Left lung (tissue), 10 donors: ENCODE data around the gene GAL. TPM values are rescaled to one million over a fixed set of nuclear protein-coding genes. Genes with fewer than 3 reads are reported as not detected.

ENCODE experiments used
- ATAC-seq: fragments of 200-7000 bp; cut with Tn5 transposase; one replicate; pipeline ENCODE4 v1.9.1; 2020; ENCODE audit warnings: moderate library complexity
- DNase-seq, 4 donors: peaks; one replicate each; pipeline ENCODE4 v3.0.0-alpha.2; 2013 to 2020
- H3K27ac ChIP-seq, 2 donors: fragments of 200-600 bp; sonication (generic) in 1 of 2; one replicate each; pipeline versions ENCODE4 v1.5.0 to v1.8.0; 2020 to 2021
- H3K27me3 ChIP-seq, 2 donors: fragments of 200-600 bp; sonication (generic) in 1 of 2; one replicate each; pipeline versions ENCODE4 v1.5.0 to v1.8.0; 2020 to 2021
- H3K36me3 ChIP-seq, 2 donors: fragments of 200-600 bp; sonication (generic) in 1 of 2; one replicate each; pipeline versions ENCODE4 v1.5.0 to v1.8.0; 2020 to 2021
- H3K4me1 ChIP-seq, 2 donors: fragments of 200-600 bp; one replicate each; pipeline ENCODE4 v1.8.0; 2021
- H3K4me3 ChIP-seq, 2 donors: fragments of 200-600 bp; sonication (generic) in 1 of 2; one replicate each; pipeline versions ENCODE4 v1.5.0 to v1.8.0; 2020 to 2021; ENCODE audit warnings: mild to moderate bottlenecking in 1 of 2
- H3K9me3 ChIP-seq, 2 donors: fragments of 200-600 bp; sonication (generic) in 1 of 2; one replicate each; pipeline versions ENCODE4 v1.5.0 to v1.8.0; 2020 to 2021
- CTCF ChIP-seq, 2 donors: fragments of 200-600 bp; sonication (generic) in 1 of 2; IDR thresholded peaks; one replicate each; pipeline versions ENCODE4 v1.5.0 to v1.8.0; 2021; ENCODE audit warnings: antibody characterized with exemption in 2 of 2
- intact Hi-C, 2 donors: fragments of 100-400 bp; cut with DNase I; formaldehyde crosslinking; loops; one replicate each; pipeline versions ENCODE4 v1.11.2 to v1.14.2; 2022
- polyA plus RNA-seq, 6 donors: library from polyadenylated mRNA; unstranded; fragments of 120-200 nt; gene quantifications; one replicate each; pipeline ENCODE4 v1.2.1, GENCODE V29; 2013; ENCODE audit not compliant: insufficient read length in 6 of 6
- total RNA-seq, 2 donors: library from RNA; stranded (reverse); fragmentation: NEBNext Ultra II Directional; extraction: Animal tissue kit (Norgen Biotek cat#: 25700); gene quantifications; one replicate each; pipeline ENCODE4 v1.2.1, GENCODE V29; 2021
- donor health status: DM: no; HTN: yes; CAD: no.
- donor health status: DM: no; HTN: no; CAD: no.

Gene GAL
- total and polyA plus RNA-seq, 8 donors: 0.15 to 1.4 TPM; not detected in 6

GRCh38 chr11:68722143-68722542 is 37.8 kb downstream of the GAL start:
- DNase-seq (no peak), ATAC-seq (no peak)
- Histone ChIP-seq H3K27me3 (peaks cover 0 to 6% of the 10 kb centered on the region in 2 donors), H3K36me3 (no peaks in the 10 kb centered on the region), H3K27ac (no peak overlapping the region), H3K4me1 (no peaks in the 10 kb centered on the region), H3K4me3 (no peak overlapping the region), H3K9me3 (no peaks in the 10 kb centered on the region)
- intact Hi-C loops: no loop called here
- no peak for TF ChIP-seq CTCF (IDR thresholded peaks at IDR 0.05)

- no peak overlapping the region for H3K27ac ChIP-seq
- intact Hi-C loops: no loop called here
- no peak overlapping the region for H3K4me3 ChIP-seq
- no peaks in the 10 kb centered on the region for H3K36me3 ChIP-seq
- no peak for TF ChIP-seq CTCF (IDR thresholded peaks at IDR 0.05)
- DNase-seq: no peak
- no peaks in the 10 kb centered on the region for H3K4me1 ChIP-seq
- peaks cover 0 to 6% of the 10 kb centered on the region in 2 donors for H3K27me3 ChIP-seq
- no peaks in the 10 kb centered on the region for H3K9me3 ChIP-seq
- ATAC-seq: peak; percentile 27
These were observed 39.9 kb downstream of the GAL start for GRCh38 chr11:68724293-68724692.

GRCh38 chr11:68727783-68728182 is 43.4 kb downstream of the GAL start:
- H3K27ac ChIP-seq: no peak overlapping the region
- H3K4me3 ChIP-seq: no peak overlapping the region
- ATAC-seq: no peak
- H3K27me3 ChIP-seq: no peaks in the 10 kb centered on the region
- no peak for DNase-seq
- H3K9me3 ChIP-seq: no peaks in the 10 kb centered on the region
- intact Hi-C loops: no loop called here
- H3K4me1 ChIP-seq: no peaks in the 10 kb centered on the region
- no peak for TF ChIP-seq CTCF (IDR thresholded peaks at IDR 0.05)
- H3K36me3 ChIP-seq: no peaks in the 10 kb centered on the region

GRCh38 chr11:68734111-68734510 is 49.8 kb downstream of the GAL start:
- intact Hi-C loops: no loop called here
- Histone ChIP-seq H3K4me3 (no peak overlapping the region), H3K36me3 (no peaks in the 10 kb centered on the region), H3K9me3 (no peaks in the 10 kb centered on the region), H3K4me1 (peaks cover 0 to 14% of the 10 kb centered on the region in 2 donors), H3K27ac (no peak overlapping the region), H3K27me3 (no peaks in the 10 kb centered on the region)
- DNase-seq (no peak), ATAC-seq (no peak)
- TF ChIP-seq CTCF (IDR thresholded peaks at IDR 0.05): no peak

- Histone ChIP-seq H3K4me3 (no peak overlapping the region), H3K9me3 (no peaks in the 10 kb centered on the region), H3K27me3 (no peaks in the 10 kb centered on the region), H3K36me3 (no peaks in the 10 kb centered on the region), H3K27ac (peak overlapping the region in 1 of 2 donors; percentile 64), H3K4me1 (peaks cover 0 to 14% of the 10 kb centered on the region in 2 donors)
- ATAC-seq (no peak), DNase-seq (peak in 1 of 4 donors; percentile 82)
- TF ChIP-seq CTCF (IDR thresholded peaks at IDR 0.05): no peak
- intact Hi-C loops: no loop called here
These were observed 50.8 kb downstream of the GAL start for GRCh38 chr11:68735125-68735524.
